K562 (cell line): ENCODE data around the gene AFF3. TPM values are rescaled to one million over a fixed set of nuclear protein-coding genes. Genes with fewer than 3 reads are reported as not detected.

Experiments
- ATAC-seq: fragments of 200-7000 bp; cut with Tn5 transposase; 3 replicates; pipeline ENCODE4 v1.9.1; 2020; ENCODE audit warnings: moderate library complexity
- BruUV-seq: library from RNA; stranded (reverse); fragments of 400-500 nt; replicated peaks from 2 replicates; lab custom pipeline; 2021; lab: Mats Ljungman, UMichigan
- CTCF ChIA-PET: fragments of 300-600 bp; formaldehyde crosslinking; extraction: SDS; loops from one replicate; lab custom pipeline; 2021; ENCODE audit warnings: low intra/inter-chr PET ratio; lab: Yijun Ruan, JAX
- POLR2A ChIA-PET: fragments of 300-600, 350-650 bp; sonication (Branson Sonifier 250); formaldehyde crosslinking; extraction: SDS; loops from one replicate; lab custom pipeline; 2021; ENCODE audit warnings: antibody characterized with exemption, inconsistent platforms; lab: Yijun Ruan, JAX
- DNase-seq, 4 experiments: peaks; one replicate each; pipeline versions ENCODE4 v3.0.0 to v3.0.0-alpha.2; 2011 to 2018; ENCODE audit warnings: low spot score in 3 of 4, mixed read lengths in 3 of 4; ENCODE audit errors: extremely low read depth in 1 of 4
- FAIRE-seq: peaks from 2 replicates; lab custom pipeline; 2011; peaks lifted over from hg19 to GRCh38; lab: Jason Lieb, UNC
- H2AFZ ChIP-seq: 2 replicates; pipeline ENCODE4 v1.6.0; 2011; ENCODE audit warnings: low read depth, low read length, control low read depth, inconsistent platforms
- H3K27ac ChIP-seq: fragments of 200-600 bp; 3 replicates; pipeline ENCODE4 v1.8.0; 2011; ENCODE audit warnings: low read depth, mild to moderate bottlenecking, control low read depth, inconsistent platforms, low read length, moderate library complexity, mixed read lengths; ENCODE audit errors: extremely low read depth
- H3K27me3 ChIP-seq, 2 experiments: fragments of 300-600 bp in 1 of 2; 2 replicates in 1 of 2; 3 replicates in 1 of 2; pipeline versions ENCODE4 v1.6.0 to v1.8.0; 2011; ENCODE audit warnings: inconsistent platforms in 2 of 2, low read length in 2 of 2, mild to moderate bottlenecking in 1 of 2, mixed read lengths in 1 of 2, moderate library complexity in 1 of 2; ENCODE audit not compliant: control insufficient read depth in 2 of 2, insufficient read depth in 2 of 2
- H3K36me3 ChIP-seq: fragments of 300-600 bp; 3 replicates; pipeline ENCODE4 v1.8.0; 2011; ENCODE audit warnings: mild to moderate bottlenecking, low read length, inconsistent platforms; ENCODE audit not compliant: control insufficient read depth, insufficient read depth
- H3K4me1 ChIP-seq, 2 experiments: fragments of 200-600 bp in 1 of 2; replicated peaks in 1 of 2; 2 replicates in 1 of 2; 3 replicates in 1 of 2; pipeline versions ENCODE4 v1.5.1 to v1.8.0; 2011; ENCODE audit warnings: inconsistent platforms in 2 of 2, low read length in 2 of 2, mild to moderate bottlenecking in 1 of 2, mixed read lengths in 1 of 2, moderate library complexity in 1 of 2; ENCODE audit not compliant: control insufficient read depth in 2 of 2, insufficient read depth in 2 of 2
- H3K4me2 ChIP-seq: 2 replicates; pipeline ENCODE4 v1.6.1; 2011; ENCODE audit warnings: low read length, control low read depth, inconsistent platforms, mixed read lengths; ENCODE audit not compliant: insufficient read depth
- H3K4me3 ChIP-seq: fragments of 200-600 bp; sonication (generic), shearing (Covaris generic); 2 replicates; pipeline ENCODE4 v1.5.1; 2016; ENCODE audit warnings: control low read depth, inconsistent platforms
- H3K79me2 ChIP-seq: fragments of 200-600 bp; 3 replicates; pipeline ENCODE4 v1.8.0; 2011; ENCODE audit warnings: low read length, inconsistent platforms; ENCODE audit not compliant: control insufficient read depth, insufficient read depth
- H3K9ac ChIP-seq, 2 experiments: 2 replicates each; pipeline versions ENCODE4 v1.6.0 to v1.6.1; 2011; ENCODE audit warnings: low read depth in 2 of 2, low read length in 2 of 2, control low read depth in 1 of 2, inconsistent platforms in 1 of 2, mild to moderate bottlenecking in 1 of 2, mixed read lengths in 1 of 2; ENCODE audit not compliant: insufficient read depth in 1 of 2
- H3K9me1 ChIP-seq: one replicate; pipeline ENCODE4 v1.6.0; 2011; ENCODE audit warnings: inconsistent platforms, mild to moderate bottlenecking, low read length, moderate library complexity; ENCODE audit not compliant: control insufficient read depth, insufficient read depth
- H3K9me3 ChIP-seq: replicated peaks from 2 replicates; pipeline ENCODE4 v1.5.1; 2011; ENCODE audit warnings: low read depth, low read length, inconsistent platforms; ENCODE audit not compliant: control insufficient read depth, insufficient read depth
- H4K20me1 ChIP-seq: replicated peaks from 2 replicates; pipeline ENCODE4 v1.6.1; 2011; ENCODE audit warnings: low read length, inconsistent platforms, mixed read lengths; ENCODE audit not compliant: control insufficient read depth, insufficient read depth
- CAMTA2 ChIP-seq: fragments of 250-450 bp; sonication (Bioruptor Pico); conservative IDR thresholded peaks from 2 replicates; pipeline ENCODE4 v1.5.1; 2022
- CHAMP1 ChIP-seq: fragments of 450-650 bp; IDR thresholded peaks from 2 replicates; pipeline ENCODE4 v1.6.1; 2016; ENCODE audit warnings: mild to moderate bottlenecking
- CREB3L1 ChIP-seq: fragments of 450-650 bp; IDR thresholded peaks from 2 replicates; pipeline ENCODE4 v1.6.1; 2014; ENCODE audit warnings: low read depth, mild to moderate bottlenecking, moderate library complexity, borderline replicate concordance
- CREM ChIP-seq: IDR thresholded peaks from 2 replicates; pipeline ENCODE4 v1.6.1; 2014; ENCODE audit warnings: antibody characterized with exemption, low read depth
- DDX20 ChIP-seq: fragments of 450-650 bp; IDR thresholded peaks from 2 replicates; pipeline ENCODE4 v1.6.1; 2016; ENCODE audit warnings: missing genetic modification characterization, low read depth, mild to moderate bottlenecking, missing compliant biosample characterization, moderate library complexity
- E2F4 ChIP-seq: sonication (generic); formaldehyde crosslinking; IDR thresholded peaks from 2 replicates; pipeline ENCODE4 v1.8.0; 2022; ENCODE audit warnings: mild to moderate bottlenecking, low read depth, missing genetic modification reagents
- EGR1 ChIP-seq: fragments of 450-650 bp; conservative IDR thresholded peaks from 2 replicates; pipeline ENCODE4 v1.6.1; 2017; ENCODE audit warnings: mild to moderate bottlenecking
- FOXO4 ChIP-seq: fragments of 450-650 bp; formaldehyde crosslinking; IDR thresholded peaks from 2 replicates; pipeline ENCODE4 v1.4.0; 2020; ENCODE audit warnings: mild to moderate bottlenecking, moderate library complexity
- NR2C1 ChIP-seq, 2 experiments: fragments of 450-650 bp; IDR thresholded peaks; 2 replicates each; pipeline ENCODE4 v1.6.1; 2017; ENCODE audit warnings: mild to moderate bottlenecking in 2 of 2, antibody characterized with exemption in 1 of 2, inconsistent platforms in 1 of 2, missing compliant biosample characterization in 1 of 2, missing genetic modification characterization in 1 of 2
- RAD21 ChIP-seq, 2 experiments: fragments of 250-450 bp in 1 of 2; fragments of 450-650 bp in 1 of 2; sonication (Bioruptor Pico) in 1 of 2; formaldehyde crosslinking in 1 of 2; IDR thresholded peaks in 1 of 2; conservative IDR thresholded peaks in 1 of 2; 2 replicates each; pipeline versions ENCODE4 v1.4.0 to v1.8.0; 2020 to 2022; ENCODE audit warnings: mild to moderate bottlenecking in 2 of 2, moderate library complexity in 1 of 2
- YY1 ChIP-seq, 3 experiments: IDR thresholded peaks; 2 replicates each; pipeline ENCODE4 v1.6.1; 2011; ENCODE audit warnings: low read length in 2 of 3, mild to moderate bottlenecking in 2 of 3, moderate library complexity in 2 of 3, borderline replicate concordance in 1 of 3, control low read depth in 1 of 3, low read depth in 1 of 3; ENCODE audit not compliant: insufficient read depth in 3 of 3, insufficient replicate concordance in 2 of 3, control insufficient read depth in 1 of 3, insufficient read length in 1 of 3; ENCODE audit errors: extremely low read depth in 1 of 3
- ZFP30 ChIP-seq: fragments of 250-450 bp; sonication (Bioruptor Pico); IDR thresholded peaks from 2 replicates; pipeline ENCODE4 v1.8.0; 2022; ENCODE audit warnings: moderate library complexity, mild to moderate bottlenecking, inconsistent platforms, borderline replicate concordance
- ZFX ChIP-seq: sonication (generic); formaldehyde crosslinking; IDR thresholded peaks from 2 replicates; pipeline ENCODE4 v1.8.0; 2022; ENCODE audit warnings: mild to moderate bottlenecking, missing genetic modification reagents, moderate library complexity
- ZNF140 ChIP-seq: fragments of 250-450 bp; sonication (Bioruptor Pico); IDR thresholded peaks from 2 replicates; pipeline ENCODE4 v1.8.0; 2021; ENCODE audit warnings: moderate library complexity, mild to moderate bottlenecking, inconsistent platforms
- ZNF41 ChIP-seq: fragments of 250-450 bp; sonication (Bioruptor Pico); conservative IDR thresholded peaks from 2 replicates; pipeline ENCODE4 v1.4.0; 2020; ENCODE audit warnings: mild to moderate bottlenecking
- ZNF780A ChIP-seq: fragments of 250-450 bp; sonication (Bioruptor Pico); IDR thresholded peaks from 2 replicates; pipeline ENCODE4 v1.5.0; 2021; ENCODE audit warnings: mild to moderate bottlenecking
- WGBS: fragments of 100-300 bp; shearing (Covaris generic); methylation state at CpG from one replicate; pipeline ENCODE4 v1.1.6; 2016; ENCODE audit warnings: low coverage, mixed read lengths; ENCODE audit not compliant: insufficient coverage; ENCODE audit errors: missing lambda C conversion rate; 5-methylcytosine and 5-hydroxymethylcytosine counted together
- in situ Hi-C: fragments of 300-500 bp; cut with MboI; formaldehyde crosslinking; loops from 4 replicates; pipeline ENCODE4 v1.15.0; 2018; ENCODE audit warnings: inconsistent platforms, mixed read lengths
- intact Hi-C: fragments of 100-400 bp; cut with micrococcal nuclease; formaldehyde crosslinking; loops from 2 replicates; pipeline ENCODE4 v1.14.2; 2022
- polyA plus RNA-seq, 8 experiments: library from polyadenylated mRNA; depleted of rRNA in 4 of 8; stranded (reverse) in 5 of 8; unstranded in 3 of 8; fragments of >200 nt; fragmentation: Nextera tagmentation in 2 of 8; fragmentation: Illumina TruSeq in 1 of 8; extraction: Ambion mirVana in 2 of 8; extraction: Trizol in 1 of 8; gene quantifications; 2 replicates each; pipeline versions ENCODE4 v1.2.1 to v1.2.3, GENCODE V29; 2011 to 2014; ENCODE audit warnings: inconsistent platforms in 1 of 8, missing spikeins in 1 of 8
- total RNA-seq, 7 experiments: library from RNA; depleted of rRNA in 6 of 7; stranded (reverse); fragments of >200 nt in 6 of 7; fragmentation: Illumina TruSeq in 2 of 7; extraction: Trizol in 2 of 7; gene quantifications; 2 replicates each; pipeline versions ENCODE4 v1.2.1 to v1.2.3, GENCODE V29; 2011 to 2021; ENCODE audit warnings: low replicate concordance in 1 of 7

Gene AFF3
- total and polyA plus RNA-seq, 9 of the 15 experiments (the other 6 are each of a cell fraction or from before 2014, with no cell fraction given) = 0.02 to 0.11 TPM; not detected in 7

GRCh38 chr2:99949530-99949929, 192.9 kb downstream of the AFF3 start:
- no TSS peak for BruUV-seq
- TF ChIP-seq ZNF41 (CRISPR knock-in tag) (no peak), ZNF780A (CRISPR knock-in tag) (no peak), EGR1 (no peak), CREM (no peak), ZNF140 (no peak), DDX20 (no peak), CHAMP1 (no peak), CREB3L1 (no peak), YY1 (IDR thresholded peaks at IDR 0.05; ENCODE audit: borderline replicate concordance in 1 of 3, control insufficient read depth in 1 of 3, extremely low read depth in 1 of 3, insufficient read depth in 3 of 3, insufficient read length in 1 of 3, insufficient replicate concordance in 2 of 3, low read depth in 1 of 3, low read length in 2 of 3) (no peak), FOXO4 (no peak), RAD21 (CRISPR knock-in tag; conservative IDR thresholded peaks at IDR 0.05 in 1 of 2, IDR thresholded peaks at IDR 0.05 in 1 of 2) (no peak), CAMTA2 (CRISPR knock-in tag) (no peak), ZFP30 (CRISPR knock-in tag) (no peak), E2F4 (no peak), ZFX (CRISPR knock-in tag) (no peak), NR2C1 (IDR thresholded peaks at IDR 0.05) (no peak), NR2C1 (tag; IDR thresholded peaks at IDR 0.05) (no peak)

More at GRCh38 chr2:99949530-99949929, 192.9 kb downstream of the AFF3 start:
- Histone ChIP-seq H3K79me2 (no peaks in the 10 kb centered on the region), H2AFZ (no peak overlapping the region), H3K27me3 (no peaks in the 10 kb centered on the region; a peak in 2 of 5 replicates), H3K9ac (no peak overlapping the region), H3K9me1 (no peaks in the 10 kb centered on the region), H3K4me2 (no peak overlapping the region), H3K9me3 (no peaks in the 10 kb centered on the region), H3K4me1 (no peaks in the 10 kb centered on the region), H4K20me1 (no peaks in the 10 kb centered on the region), H3K27ac (no peak overlapping the region), H3K36me3 (no peaks in the 10 kb centered on the region), H3K4me3 (no peak overlapping the region)
- DNase-seq (no peak), FAIRE-seq (no peak), ATAC-seq (no peak)
- in situ Hi-C loops (no loop called here), intact Hi-C loops (no loop called here)
- CTCF ChIA-PET = no interaction called here
- POLR2A ChIA-PET = no interaction called here
- 2% methylated on average over 4 of the region's 4 CpGs for WGBS
